HUES48 (cell line): ENCODE results near the gene USP2.
"Not testable (repeated sequence)": the region's sequence is repeated elsewhere in the genome, so short reads cannot be mapped to it uniquely, and the experiment has no call there.

Experiments
- H3K27ac ChIP-seq: one replicate; pipeline ENCODE4 v1.7.0; 2013; ENCODE audit warnings: low read depth, low read length, inconsistent platforms
- H3K27me3 ChIP-seq: 2 replicates; pipeline ENCODE4 v1.6.1; 2013; ENCODE audit warnings: mild to moderate bottlenecking, low read length; ENCODE audit not compliant: control insufficient read depth, insufficient read depth
- H3K36me3 ChIP-seq: 2 replicates; pipeline ENCODE4 v1.6.1; 2013; ENCODE audit warnings: low read length; ENCODE audit not compliant: control insufficient read depth, insufficient read depth
- H3K4me1 ChIP-seq: 2 replicates; pipeline ENCODE4 v1.6.1; 2013; ENCODE audit warnings: mild to moderate bottlenecking, low read length; ENCODE audit not compliant: control insufficient read depth, insufficient read depth
- H3K4me3 ChIP-seq: 2 replicates; pipeline ENCODE4 v1.5.1; 2013; ENCODE audit warnings: mild to moderate bottlenecking, low read depth, low read length
- H3K9ac ChIP-seq: 2 replicates; pipeline ENCODE4 v1.6.1; 2013; ENCODE audit warnings: mild to moderate bottlenecking, low read depth, low read length, moderate library complexity
- H3K9me3 ChIP-seq: 2 replicates; pipeline ENCODE4 v1.6.1; 2013; ENCODE audit warnings: low read length; ENCODE audit not compliant: control insufficient read depth, insufficient read depth

USP2 gene

GRCh38 chr11:119412072-119412471 lies 30.6 kb upstream of the USP2 start:
- no peak overlapping the region for H3K27ac ChIP-seq
- H3K4me3 ChIP-seq: no peak overlapping the region
- H3K4me1 ChIP-seq: peaks cover 2% of the 10 kb centered on the region; the same call in 1 of the 2 replicates
- H3K9ac ChIP-seq: no peak overlapping the region
- no peaks in the 10 kb centered on the region for H3K36me3 ChIP-seq
- H3K27me3 ChIP-seq: no peaks in the 10 kb centered on the region
- H3K9me3 ChIP-seq: no peaks in the 10 kb centered on the region

GRCh38 chr11:119410501-119410900 lies 29.0 kb upstream of the USP2 start:
- Histone ChIP-seq H3K36me3 (no peaks in the 10 kb centered on the region), H3K4me1 (no peaks in the 10 kb centered on the region), H3K9ac (no peak overlapping the region), H3K27me3 (no peaks in the 10 kb centered on the region), H3K9me3 (no peaks in the 10 kb centered on the region), H3K4me3 (no peak overlapping the region), H3K27ac (no peak overlapping the region)

GRCh38 chr11:119409731-119410130 lies 28.2 kb upstream of the USP2 start:
- no peaks in the 10 kb centered on the region for H3K27me3 ChIP-seq

GRCh38 chr11:119406005-119406404 lies 24.5 kb upstream of the USP2 start:
- Histone ChIP-seq H3K9ac (no peak overlapping the region), H3K4me1 (no peaks in the 10 kb centered on the region), H3K9me3 (no peaks in the 10 kb centered on the region), H3K4me3 (no peak overlapping the region), H3K27me3 (no peaks in the 10 kb centered on the region), H3K27ac (no peak overlapping the region), H3K36me3 (no peaks in the 10 kb centered on the region)

More at GRCh38 chr11:119409731-119410130, 28.2 kb upstream of the USP2 start:
- Histone ChIP-seq H3K27ac (no peak overlapping the region), H3K9me3 (no peaks in the 10 kb centered on the region), H3K4me1 (no peaks in the 10 kb centered on the region), H3K36me3 (no peaks in the 10 kb centered on the region), H3K4me3 (no peak overlapping the region), H3K9ac (no peak overlapping the region)

- not testable (repeated sequence) for H3K4me1 ChIP-seq
These were observed 24.0 kb upstream of the USP2 start for GRCh38 chr11:119405448-119405847.

GRCh38 chr11:119404872-119405271 lies 23.4 kb upstream of the USP2 start:
- H3K9me3 ChIP-seq: no peaks in the 10 kb centered on the region
- no peaks in the 10 kb centered on the region for H3K36me3 ChIP-seq
- no peak overlapping the region for H3K9ac ChIP-seq
- H3K27ac ChIP-seq: no peak overlapping the region
- H3K4me1 ChIP-seq: no peaks in the 10 kb centered on the region
- no peak overlapping the region for H3K4me3 ChIP-seq
- H3K27me3 ChIP-seq: no peaks in the 10 kb centered on the region

More at GRCh38 chr11:119405448-119405847, 24.0 kb upstream of the USP2 start:
- H3K27ac ChIP-seq, H3K4me3 ChIP-seq, H3K36me3 ChIP-seq, H3K9ac ChIP-seq, H3K9me3 ChIP-seq, H3K27me3 ChIP-seq: not testable (repeated sequence)

GRCh38 chr11:119403021-119403420 lies 21.5 kb upstream of the USP2 start:
- no peak overlapping the region for H3K4me3 ChIP-seq
- no peak overlapping the region for H3K9ac ChIP-seq
- 0 out of 2 replicates have a peak, but pooled peaks cover 5% of the 10 kb centered on the region for H3K9me3 ChIP-seq
- no peak overlapping the region for H3K27ac ChIP-seq
- H3K36me3 ChIP-seq: no peaks in the 10 kb centered on the region
- no peaks in the 10 kb centered on the region for H3K27me3 ChIP-seq
- no peaks in the 10 kb centered on the region for H3K4me1 ChIP-seq

- H3K9me3 ChIP-seq: 0 out of 2 replicates have a peak, but pooled peaks cover 5% of the 10 kb centered on the region
- no peak overlapping the region for H3K27ac ChIP-seq
- H3K9ac ChIP-seq: no peak overlapping the region
- no peaks in the 10 kb centered on the region for H3K4me1 ChIP-seq
- no peaks in the 10 kb centered on the region for H3K27me3 ChIP-seq
- H3K4me3 ChIP-seq: no peak overlapping the region
- H3K36me3 ChIP-seq: no peaks in the 10 kb centered on the region
These were observed 21.0 kb upstream of the USP2 start for GRCh38 chr11:119402470-119402869.

- Histone ChIP-seq H3K9ac (no peak overlapping the region), H3K4me1 (no peaks in the 10 kb centered on the region), H3K36me3 (no peaks in the 10 kb centered on the region), H3K4me3 (no peak overlapping the region), H3K9me3 (0 out of 2 replicates have a peak, but pooled peaks cover 5% of the 10 kb centered on the region), H3K27ac (no peak overlapping the region), H3K27me3 (no peaks in the 10 kb centered on the region)
These were observed 19.4 kb upstream of the USP2 start for GRCh38 chr11:119400860-119401259.

GRCh38 chr11:119397740-119398139 lies 16.2 kb upstream of the USP2 start:
- no peaks in the 10 kb centered on the region for H3K36me3 ChIP-seq
- H3K4me3 ChIP-seq: no peak overlapping the region
- H3K4me1 ChIP-seq: no peaks in the 10 kb centered on the region
- H3K27ac ChIP-seq: no peak overlapping the region
- H3K9me3 ChIP-seq: 0 out of 2 replicates have a peak, but pooled peaks cover 5% of the 10 kb centered on the region
- H3K27me3 ChIP-seq: no peaks in the 10 kb centered on the region
- H3K9ac ChIP-seq: no peak overlapping the region

- Histone ChIP-seq H3K4me3 (no peak overlapping the region), H3K27ac (no peak overlapping the region), H3K4me1 (no peaks in the 10 kb centered on the region), H3K36me3 (no peaks in the 10 kb centered on the region), H3K27me3 (no peaks in the 10 kb centered on the region), H3K9ac (no peak overlapping the region), H3K9me3 (0 out of 2 replicates have a peak, but pooled peaks cover 5% of the 10 kb centered on the region)
These were observed 15.3 kb upstream of the USP2 start for GRCh38 chr11:119396835-119397234.

- no peaks in the 10 kb centered on the region for H3K27me3 ChIP-seq
- no peaks in the 10 kb centered on the region for H3K4me1 ChIP-seq
- no peaks in the 10 kb centered on the region for H3K36me3 ChIP-seq
- H3K9ac ChIP-seq: no peak overlapping the region
- no peak overlapping the region for H3K4me3 ChIP-seq
- H3K9me3 ChIP-seq: no peaks in the 10 kb centered on the region
- no peak overlapping the region for H3K27ac ChIP-seq
These were observed 9.8 kb upstream of the USP2 start for GRCh38 chr11:119391275-119391674.
